Activated CD8-positive, alpha-beta memory T cell treated with anti-CD3 and anti-CD28 coated beads for 48 hours (primary cell): ENCODE results near the gene PSPC1.
"Not testable (repeated sequence)": the region's sequence is repeated elsewhere in the genome, so short reads cannot be mapped to it uniquely, and the experiment has no call there.

Source experiments
- DNase-seq, 3 experiments: peaks; one replicate each; pipeline ENCODE4 v3.0.0-alpha.2; 2020; ENCODE audit warnings: low read depth in 2 of 3, low spot score in 2 of 3

The PSPC1 gene

GRCh38 chr13:19764237-19764636 is 18.5 kb downstream of the PSPC1 start:
- no peak for DNase-seq

GRCh38 chr13:19763618-19764017 is 19.1 kb downstream of the PSPC1 start:
- DNase-seq, result no peak

GRCh38 chr13:19759669-19760068 is 23.1 kb downstream of the PSPC1 start:
- DNase-seq, result no peak

- no peak for DNase-seq
Observed at GRCh38 chr13:19742643-19743042, 40.1 kb downstream of the PSPC1 start.

GRCh38 chr13:19737844-19738557 is 44.7 kb downstream of the PSPC1 start:
- no peak for DNase-seq

- DNase-seq, result no peak
Observed at GRCh38 chr13:19726611-19727010, 56.1 kb downstream of the PSPC1 start.

- DNase-seq, result no peak
Observed at GRCh38 chr13:19725320-19725719, 57.4 kb downstream of the PSPC1 start.

GRCh38 chr13:19720039-19720438 is 62.7 kb downstream of the PSPC1 start:
- no peak for DNase-seq

GRCh38 chr13:19713186-19713965 is 69.4 kb downstream of the PSPC1 start:
- DNase-seq, result no peak

GRCh38 chr13:19709782-19710181 is 73.0 kb downstream of the PSPC1 start:
- DNase-seq, result not testable (repeated sequence)

- DNase-seq, result not testable (repeated sequence)
Observed at GRCh38 chr13:19709039-19709438, 73.7 kb downstream of the PSPC1 start.

- not testable (repeated sequence) for DNase-seq
Observed at GRCh38 chr13:19704256-19704655, 78.5 kb downstream of the PSPC1 start.

- DNase-seq, result not testable (repeated sequence)
Observed at GRCh38 chr13:19701619-19702018, 81.1 kb downstream of the PSPC1 start.

GRCh38 chr13:19700963-19701362 is 81.8 kb downstream of the PSPC1 start:
- DNase-seq, result not testable (repeated sequence)

- no peak for DNase-seq
Observed at GRCh38 chr13:19695829-19696228, 86.9 kb downstream of the PSPC1 start.

- no peak for DNase-seq
Observed at GRCh38 chr13:19695428-19695827, 87.3 kb downstream of the PSPC1 start.

GRCh38 chr13:19691447-19691846 is 91.3 kb downstream of the PSPC1 start:
- not testable (repeated sequence) for DNase-seq

- no peak for DNase-seq
Observed at GRCh38 chr13:19685437-19685836, 97.3 kb downstream of the PSPC1 start.

- DNase-seq, result no peak
Observed at GRCh38 chr13:19685034-19685433, 97.7 kb downstream of the PSPC1 start.

- DNase-seq, result no peak
Observed at GRCh38 chr13:19681517-19681916, 101.2 kb downstream of the PSPC1 start.

- no peak for DNase-seq
Observed at GRCh38 chr13:19680751-19681150, 102.0 kb downstream of the PSPC1 start.

GRCh38 chr13:19676168-19676567 is 106.6 kb downstream of the PSPC1 start:
- DNase-seq, result no peak
